Activated CD8-positive, alpha-beta memory T cell treated with anti-CD3 and anti-CD28 coated beads for 36 hours (primary cell): ENCODE measurements around the gene AFG1L. TPM values are rescaled to one million over a fixed set of nuclear protein-coding genes. Genes with fewer than 3 reads are reported as not detected.
"Not testable (repeated sequence)": the region's sequence is repeated elsewhere in the genome, so short reads cannot be mapped to it uniquely, and the experiment has no call there.

ENCODE experiments used
- CTCF ChIA-PET: fragments of 350-600 bp; sonication (Branson Sonifier 250); formaldehyde crosslinking; loops from one replicate; lab custom pipeline; 2021; ENCODE audit warnings: antibody characterized with exemption; lab: Charles Lee
- POLR2A ChIA-PET: fragments of 350-600 bp; sonication (Branson Sonifier 250); formaldehyde crosslinking; loops from one replicate; lab custom pipeline; 2021; ENCODE audit warnings: antibody characterized with exemption; lab: Charles Lee
- total RNA-seq, 2 experiments: library from RNA; stranded (reverse); gene quantifications; one replicate each; pipeline ENCODE4 v1.2.3, GENCODE V29; 2021

The AFG1L gene
- total RNA-seq, 2 experiments from 2014 or later = 5.1 TPM

DNA sequence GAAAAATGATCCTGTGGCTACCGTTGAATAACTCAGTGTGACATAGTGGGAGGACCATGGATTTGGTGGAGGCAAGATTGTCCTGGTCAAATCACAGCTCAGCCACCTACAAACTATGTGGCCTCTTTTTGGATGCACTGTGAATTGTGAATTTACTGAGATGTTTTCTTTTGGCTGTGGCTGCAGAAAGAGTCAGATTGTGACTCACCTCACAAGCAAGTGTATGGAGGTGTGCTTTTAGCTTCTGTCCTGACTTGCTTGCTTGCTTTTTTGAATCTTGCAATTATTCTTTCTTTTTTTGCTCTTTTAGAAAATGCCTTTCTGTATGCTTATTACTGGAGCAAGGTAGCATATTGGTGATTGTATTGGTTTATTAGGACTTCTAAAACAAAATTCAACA, 143.0 kb downstream of the AFG1L start:
- POLR2A ChIA-PET = no interaction called here

DNA sequence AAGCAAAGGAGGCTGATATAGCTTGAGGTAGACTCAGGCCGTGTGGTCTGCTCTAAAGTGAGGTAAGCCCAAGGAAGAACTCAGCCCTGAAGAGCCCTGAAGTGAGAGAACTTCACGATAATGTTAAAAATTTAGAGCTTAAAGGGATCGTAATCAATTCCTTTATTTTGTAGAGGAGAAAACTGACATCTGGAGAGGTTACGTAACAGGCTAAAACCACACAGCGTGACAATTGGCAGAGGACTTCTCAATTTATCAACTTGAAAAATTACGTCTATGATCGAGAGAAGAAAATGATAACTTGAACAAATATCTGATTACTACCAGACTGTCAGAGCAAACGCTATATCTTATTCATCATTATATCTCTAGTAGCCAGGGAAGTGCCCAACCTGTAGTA, 144.1 kb downstream of the AFG1L start:
- POLR2A ChIA-PET = no interaction called here
- CTCF ChIA-PET = interaction anchor here (1.0 kb wide), 1 partner anchor 70 kb away, joined by 3 read pairs; no protein-coding TSS in a partner anchor

More for the DNA sequence above, 143.0 kb downstream of the AFG1L start:
- CTCF ChIA-PET = no interaction called here

DNA sequence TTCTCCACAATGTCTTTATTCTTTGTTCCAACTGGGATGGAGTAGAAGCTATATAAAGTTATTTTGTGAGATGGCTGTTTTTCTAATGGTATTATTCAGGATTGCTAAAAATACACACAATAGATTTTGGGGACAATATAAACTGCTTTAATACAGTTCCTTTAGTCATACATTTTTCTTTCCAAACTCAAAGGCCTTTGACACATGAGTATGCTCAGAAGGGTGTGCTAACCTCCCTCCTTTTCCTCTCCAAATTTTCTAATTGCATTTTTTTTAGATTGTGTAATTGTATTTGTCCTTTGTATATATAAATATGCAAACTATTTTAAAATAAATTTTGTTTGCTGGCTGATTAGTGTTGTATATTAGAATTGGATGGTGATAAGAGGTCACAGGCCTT, 146.3 kb downstream of the AFG1L start:
- CTCF ChIA-PET = no interaction called here

DNA sequence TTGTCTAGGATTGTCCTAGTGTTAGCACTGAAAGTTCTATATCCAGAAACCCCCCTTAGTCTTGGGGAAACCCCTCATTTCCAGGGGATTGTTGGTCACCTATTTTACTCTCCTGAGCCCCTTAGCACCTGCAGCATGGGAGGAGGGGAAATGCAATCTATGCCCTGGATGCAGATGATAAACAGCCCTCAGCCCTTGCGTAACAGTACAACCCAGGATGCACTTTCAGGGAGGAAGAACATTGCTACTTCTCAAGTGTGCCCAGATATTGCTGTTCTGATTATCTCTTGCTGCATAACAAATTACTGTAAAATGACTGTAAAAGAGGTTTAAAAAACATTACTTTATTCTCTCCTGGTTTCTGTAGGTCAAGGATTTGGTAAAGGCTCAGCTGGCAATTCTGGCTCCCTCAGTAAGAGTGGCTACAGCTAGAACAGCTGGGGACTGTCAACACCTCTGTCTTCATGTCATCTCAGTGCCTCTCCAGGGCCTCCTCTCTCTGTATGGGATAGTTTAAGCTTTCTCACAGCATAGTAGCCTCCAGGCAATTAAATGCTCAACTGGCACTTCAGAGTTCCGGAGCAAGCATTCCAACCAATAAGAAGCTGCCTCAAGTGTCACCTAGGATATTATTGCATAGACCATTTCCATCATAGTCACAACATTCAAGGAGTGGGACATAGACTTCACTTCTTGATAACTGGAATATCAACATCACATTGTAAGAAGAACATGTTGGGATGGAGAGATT, 148.1 kb downstream of the AFG1L start:
- ChIA-PET POLR2A (no interaction called here), CTCF (no interaction called here)

More for the DNA sequence above, 146.3 kb downstream of the AFG1L start:
- POLR2A ChIA-PET = no interaction called here

DNA sequence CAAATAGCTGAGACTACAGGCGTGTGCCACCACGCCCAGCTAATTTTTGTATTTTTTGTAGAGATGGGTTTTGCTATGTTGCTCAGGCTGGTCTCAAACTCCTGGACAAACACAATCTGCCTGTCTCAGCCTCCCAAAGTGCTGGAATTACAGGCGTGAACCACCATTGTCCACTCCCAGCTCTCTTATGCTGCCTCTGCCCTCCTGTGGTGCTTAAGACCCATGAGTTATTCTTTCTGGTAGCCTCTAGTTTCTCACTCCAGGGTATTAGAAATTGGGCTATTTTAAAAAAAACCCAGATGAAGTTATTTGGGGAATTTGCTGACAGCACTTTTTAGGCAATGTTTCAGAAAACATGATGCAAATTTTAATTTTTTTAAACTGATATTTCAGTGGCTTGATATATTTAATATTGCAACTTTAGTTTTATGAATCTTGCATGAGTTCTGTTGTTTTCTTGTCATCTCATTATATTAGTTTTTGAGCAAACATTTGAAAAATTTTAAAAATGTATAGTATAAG, 151.8 kb downstream of the AFG1L start:
- POLR2A ChIA-PET = no interaction called here
- CTCF ChIA-PET = no interaction called here

DNA sequence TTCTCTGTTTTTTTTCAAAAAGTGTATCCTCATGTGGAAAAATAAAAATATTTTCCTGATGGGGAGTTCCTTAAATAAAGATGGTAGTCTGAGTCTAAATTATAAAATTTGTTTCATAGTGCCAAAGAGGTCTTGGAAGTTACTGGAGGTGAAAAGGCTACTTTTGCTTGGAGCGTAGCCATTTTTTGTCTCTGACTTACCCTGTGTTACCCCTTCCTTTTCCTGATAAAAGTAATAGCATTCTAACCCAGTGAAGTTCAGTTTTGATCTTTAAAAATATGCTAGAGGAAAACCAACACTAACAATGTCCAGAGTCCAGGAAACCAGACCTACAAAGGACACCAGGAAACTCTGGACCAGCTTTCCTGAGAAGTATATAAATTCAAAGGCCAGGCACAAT, 153.6 kb downstream of the AFG1L start:
- ChIA-PET POLR2A (no interaction called here), CTCF (no interaction called here)

DNA sequence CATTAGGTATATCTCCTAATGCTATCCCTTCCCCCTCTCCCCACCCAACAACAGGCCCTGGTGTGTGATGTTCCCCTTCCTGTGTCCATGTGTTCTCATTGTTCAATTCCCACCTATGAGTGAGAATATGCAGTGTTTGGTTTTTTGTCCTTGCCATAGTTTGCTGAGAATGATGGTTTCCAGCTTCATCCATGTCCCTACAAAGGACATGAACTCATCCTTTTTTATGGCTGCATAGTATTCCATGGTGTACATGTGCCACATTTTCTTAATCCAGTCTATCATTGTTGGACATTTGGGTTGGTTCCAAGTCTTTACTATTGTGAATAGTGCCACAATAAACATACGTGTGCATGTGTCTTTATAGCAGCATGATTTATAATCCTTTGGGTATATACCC, 154.9 kb downstream of the AFG1L start:
- CTCF ChIA-PET, POLR2A ChIA-PET: not testable (repeated sequence)

DNA sequence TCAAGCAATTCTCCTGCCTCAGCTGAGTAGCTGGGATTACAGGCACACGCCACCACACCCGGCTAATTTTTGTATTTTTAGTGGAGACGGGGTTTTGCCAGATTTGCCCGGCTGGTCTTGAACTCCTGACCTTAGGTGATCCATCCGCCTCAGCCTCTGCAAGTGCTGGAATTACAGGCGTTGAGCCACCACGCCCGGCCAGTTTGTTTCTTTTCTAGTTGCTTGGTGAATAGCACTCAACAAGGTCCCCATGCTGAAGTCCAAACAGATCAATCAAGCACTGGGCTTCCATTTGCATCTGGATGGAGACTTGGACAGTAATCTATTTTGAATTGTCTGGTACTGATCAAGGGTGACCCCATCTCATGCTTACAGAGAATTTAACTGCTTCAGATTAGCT, 157.0 kb downstream of the AFG1L start:
- ChIA-PET POLR2A (no interaction called here), CTCF (no interaction called here)

DNA sequence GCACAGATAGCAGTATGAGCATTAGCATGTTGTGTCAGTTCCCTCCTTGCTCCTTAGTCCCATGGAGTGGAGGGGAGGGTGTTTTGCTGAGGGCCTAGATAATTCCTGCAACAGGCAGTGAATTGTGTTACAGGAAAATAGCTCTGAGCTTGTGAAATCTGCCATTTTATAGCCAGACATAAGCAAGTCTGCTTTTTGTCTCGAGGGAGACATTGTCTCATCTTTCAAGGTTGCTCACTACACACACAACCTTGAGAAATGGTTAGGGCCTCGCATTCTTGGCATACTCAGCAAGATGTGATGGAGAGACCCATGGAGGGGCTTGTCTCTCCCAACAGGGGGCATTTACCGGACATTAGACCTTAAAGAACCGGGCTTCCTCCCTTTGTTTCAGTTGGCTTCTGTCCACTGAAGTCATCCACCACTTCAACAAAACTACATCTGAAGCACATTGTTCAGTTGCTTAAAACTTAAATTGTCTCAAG, 157.9 kb downstream of the AFG1L start:
- POLR2A ChIA-PET = no interaction called here

DNA sequence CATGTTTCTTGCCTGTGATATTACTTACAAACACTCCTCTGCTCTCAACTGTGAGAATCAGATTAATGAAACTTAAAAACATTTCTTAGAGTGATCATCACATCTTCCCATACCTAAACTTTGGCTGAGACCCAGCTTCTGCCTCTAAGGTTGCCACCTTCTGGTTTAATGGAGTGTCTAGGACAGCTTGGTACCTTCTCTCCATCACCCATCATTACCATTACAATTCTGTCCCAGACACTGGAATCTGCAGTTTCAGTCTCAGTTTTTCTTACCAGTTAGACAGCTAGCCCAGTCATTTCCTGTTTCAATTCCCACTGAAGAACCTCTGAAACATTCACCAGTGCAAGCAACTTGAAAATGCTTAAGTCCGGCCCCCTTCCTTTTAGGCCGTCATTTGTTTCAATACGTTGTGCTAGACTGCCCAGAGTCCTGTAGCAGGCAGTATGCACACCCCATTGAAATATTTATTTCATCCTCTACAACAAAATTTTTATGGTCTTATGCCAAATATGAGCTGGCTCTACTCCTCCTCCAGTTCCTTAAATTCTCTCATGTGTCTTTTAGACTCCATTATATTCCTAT, 158.8 kb downstream of the AFG1L start:
- CTCF ChIA-PET = no interaction called here
- POLR2A ChIA-PET = no interaction called here

More for the DNA sequence above, 157.9 kb downstream of the AFG1L start:
- CTCF ChIA-PET = no interaction called here

DNA sequence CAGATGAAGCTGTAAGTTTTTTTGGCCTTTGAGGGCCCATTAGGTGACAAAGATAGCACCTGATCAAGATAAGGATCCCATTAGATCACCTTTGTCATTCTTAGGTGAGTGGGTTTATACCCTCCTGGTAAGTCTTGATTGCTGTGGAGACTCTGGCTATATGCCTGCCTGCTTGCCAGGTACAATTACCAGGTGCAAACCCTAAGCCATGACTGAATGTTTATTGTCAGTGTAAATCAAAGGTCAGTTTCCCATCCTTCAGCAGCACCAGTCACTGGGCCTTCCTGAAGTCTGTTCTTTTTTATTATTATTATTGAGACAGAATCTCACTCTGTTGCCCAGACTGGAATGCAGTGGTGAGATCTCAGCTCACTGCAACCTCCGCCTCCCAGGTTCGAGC, 159.5 kb downstream of the AFG1L start:
- CTCF ChIA-PET = no interaction called here
- POLR2A ChIA-PET = no interaction called here

DNA sequence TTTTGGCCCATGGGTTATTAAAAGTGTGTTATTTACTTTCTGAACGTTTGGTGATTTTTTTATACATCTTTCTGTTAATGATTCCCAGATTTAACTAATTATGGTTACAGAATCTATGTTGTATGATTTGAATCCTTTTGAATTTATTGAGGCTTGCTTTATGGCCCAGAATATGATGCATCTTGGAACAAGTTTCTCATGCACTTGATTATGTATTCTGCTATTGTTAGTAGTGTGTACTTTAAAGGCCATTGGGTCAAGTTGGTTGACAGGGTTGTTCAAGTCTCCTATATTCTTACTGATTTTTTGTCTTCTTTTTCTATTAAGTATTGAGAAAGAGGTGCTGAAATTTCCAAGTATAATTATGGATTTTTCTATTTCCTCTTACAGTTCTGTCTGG, 160.8 kb downstream of the AFG1L start:
- POLR2A ChIA-PET = no interaction called here
- CTCF ChIA-PET = no interaction called here

DNA sequence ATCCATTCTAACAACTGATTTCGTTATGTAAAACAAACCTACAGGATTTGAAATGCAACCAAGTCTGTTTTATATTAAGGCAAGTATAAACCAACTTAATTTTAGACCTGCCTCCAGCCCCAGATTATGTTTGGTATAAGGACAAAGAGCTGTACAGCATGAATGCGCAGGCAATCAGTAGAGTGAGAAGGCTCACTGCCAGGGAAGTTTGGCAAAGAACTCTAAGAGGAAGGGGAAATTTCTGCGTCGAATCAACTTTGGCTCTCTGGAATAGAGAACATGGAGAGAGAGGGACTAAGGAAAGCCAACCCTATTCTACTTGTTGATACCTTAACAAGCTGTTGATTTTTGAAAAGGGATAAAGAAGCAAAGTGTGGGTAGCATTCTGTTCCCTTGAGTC, 168.9 kb downstream of the AFG1L start:
- ChIA-PET CTCF (no interaction called here), POLR2A (interaction anchor here (0.6 kb wide), 1 partner anchor 486 kb away, joined by 3 read pairs; no protein-coding TSS in a partner anchor)

DNA sequence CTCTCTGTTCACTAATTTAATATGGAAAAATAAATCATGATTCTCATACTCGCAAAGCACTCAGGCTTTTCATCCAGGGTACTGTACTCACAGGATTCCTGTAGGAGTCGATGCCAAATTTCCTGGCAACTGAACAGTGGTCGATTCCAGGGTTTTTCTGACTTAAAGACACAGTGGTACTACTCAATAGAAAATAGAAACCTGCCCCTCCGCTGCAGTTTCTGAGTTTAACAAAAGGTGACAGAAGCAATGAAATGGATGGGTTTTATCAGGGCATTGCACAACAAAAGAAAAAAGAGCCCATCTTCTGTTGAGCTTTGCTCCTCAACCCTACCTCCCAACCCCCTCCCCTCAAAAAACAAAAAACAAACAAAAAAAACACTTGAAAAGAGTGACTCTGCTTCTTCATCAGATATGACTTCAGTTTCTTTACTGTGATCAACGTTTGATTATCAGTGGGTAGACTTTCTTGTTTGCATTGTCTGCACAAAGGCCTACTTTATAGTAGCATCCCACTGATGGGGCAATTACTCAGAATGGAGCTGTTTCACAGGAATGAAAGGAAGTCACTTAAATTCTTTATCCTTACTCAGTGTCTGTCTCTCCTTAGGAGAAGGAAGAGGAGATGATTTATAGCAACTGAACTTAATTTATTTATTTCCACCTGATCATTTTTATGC, 169.7 kb downstream of the AFG1L start:
- ChIA-PET CTCF (no interaction called here), POLR2A (interaction anchor here (0.6 kb wide), 1 partner anchor 488 kb away, joined by 5 read pairs; no protein-coding TSS in a partner anchor)

DNA sequence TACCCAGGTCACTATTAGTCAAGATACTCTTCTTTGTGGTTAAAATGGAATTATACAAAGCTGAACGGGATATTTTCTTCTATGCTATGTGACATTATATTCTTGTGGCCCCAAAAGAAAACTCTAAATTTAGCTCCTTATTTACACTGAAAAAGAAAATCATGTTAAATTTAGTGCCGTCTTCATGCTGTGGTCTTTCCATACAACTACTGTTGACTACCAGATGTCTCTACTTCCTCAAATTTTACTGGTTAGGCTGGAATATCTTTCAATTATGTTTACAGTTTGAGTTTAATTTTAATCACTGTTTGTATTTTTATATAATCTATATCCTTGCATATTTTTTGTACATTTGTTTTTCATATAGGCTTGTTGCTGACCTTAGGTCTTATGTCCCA, 170.2 kb downstream of the AFG1L start:
- POLR2A ChIA-PET = interaction anchor here (0.6 kb wide), 1 partner anchor 489 kb away, joined by 5 read pairs; no protein-coding TSS in a partner anchor
- CTCF ChIA-PET = no interaction called here

DNA sequence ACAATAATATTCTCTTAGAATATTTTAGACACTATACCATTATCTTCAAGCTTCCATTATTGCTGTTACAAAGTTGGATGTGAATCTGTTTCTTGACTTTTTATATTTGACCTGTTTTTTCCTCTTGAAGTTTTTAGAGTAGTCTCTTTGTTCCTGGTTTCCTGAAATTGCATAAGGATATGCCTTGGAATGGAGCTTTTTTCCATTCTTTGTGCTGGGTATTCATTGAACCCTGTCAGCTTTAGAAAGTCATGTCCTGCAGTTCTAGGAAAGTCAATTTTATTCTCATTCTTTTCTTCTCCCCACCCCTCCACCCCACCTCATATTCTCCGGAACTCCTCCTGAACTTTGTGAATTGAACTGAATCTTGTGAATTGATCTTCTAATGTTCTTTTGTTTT, 173.5 kb downstream of the AFG1L start:
- CTCF ChIA-PET = no interaction called here
- POLR2A ChIA-PET = interaction anchor here (0.7 kb wide), 1 partner anchor 62 kb away, joined by 11 read pairs; no protein-coding TSS in a partner anchor

DNA sequence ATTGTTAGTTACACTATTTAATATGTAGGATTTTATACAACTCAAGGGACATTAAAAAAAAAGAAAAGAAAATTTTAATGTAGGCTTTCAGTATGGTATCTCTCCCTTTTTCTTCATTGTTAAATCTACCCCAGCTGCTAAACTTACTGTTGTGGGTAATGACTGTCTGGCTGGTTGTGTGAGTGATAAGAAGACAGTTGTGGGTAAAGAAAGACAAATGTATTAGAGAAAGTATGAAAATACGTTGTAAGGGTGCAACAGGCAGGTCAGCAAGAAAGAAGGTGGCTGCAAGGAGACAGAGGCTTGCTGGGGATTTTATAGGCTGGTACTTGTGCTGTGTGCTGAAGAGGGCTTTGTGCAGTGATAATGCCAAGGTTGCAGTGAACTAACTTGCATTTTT, 174.5 kb downstream of the AFG1L start:
- ChIA-PET POLR2A (no interaction called here), CTCF (no interaction called here)

DNA sequence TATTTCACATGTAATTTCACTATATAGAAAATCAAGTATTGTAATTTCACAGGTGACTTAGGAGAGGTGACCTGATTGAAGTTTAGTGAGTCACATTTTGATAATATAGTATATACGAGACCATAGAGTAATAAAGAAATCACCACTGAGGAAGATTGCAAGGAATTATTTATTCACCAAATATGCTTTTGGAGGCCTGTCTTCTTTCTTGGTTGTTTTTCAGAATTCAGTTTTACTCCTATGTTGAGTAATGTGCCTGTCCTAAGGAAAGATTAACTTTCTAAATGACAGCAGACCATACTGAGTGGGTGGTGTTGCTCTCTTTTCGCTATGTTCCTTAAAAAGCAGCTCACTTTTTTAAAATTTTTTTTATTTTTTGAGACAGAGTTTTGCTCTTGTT, 178.3 kb downstream of the AFG1L start:
- ChIA-PET POLR2A (no interaction called here), CTCF (no interaction called here)

DNA sequence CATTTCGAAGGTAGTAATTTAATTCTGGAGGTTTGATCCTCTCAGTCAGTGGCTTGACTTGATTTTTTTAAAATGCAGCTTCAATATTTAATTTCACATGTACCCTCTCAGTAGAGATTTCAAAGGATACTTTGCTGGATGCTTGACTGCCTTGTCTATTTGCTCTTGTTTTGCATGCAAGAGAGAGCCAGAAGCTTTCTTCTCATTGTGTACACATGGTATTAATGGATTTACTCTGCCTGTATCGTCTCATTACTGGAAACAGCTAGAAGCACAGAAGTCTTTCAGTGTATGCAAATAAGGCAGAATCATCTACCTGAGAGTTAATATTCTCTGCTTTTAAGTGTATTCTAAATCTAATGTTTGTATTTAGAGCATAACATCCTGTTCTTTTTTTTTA, 181.5 kb downstream of the AFG1L start:
- POLR2A ChIA-PET = interaction anchor here (0.6 kb wide), 1 partner anchor 215 kb away, joined by 3 read pairs; no protein-coding TSS in a partner anchor
- CTCF ChIA-PET = no interaction called here
